GM10266 (cell line): ENCODE measurements around the gene GDE1.

Source experiments
- DNase-seq: peaks from one replicate; pipeline ENCODE4 v3.0.0; 2012; ENCODE audit errors: extremely low spot score
- TF ChIP-seq, protein P1 (sequence below): IDR thresholded peaks from 2 replicates; pipeline ENCODE4 v1.5.1; 2012; ENCODE audit warnings: mild to moderate bottlenecking, low read depth; ENCODE audit not compliant: control insufficient read depth, insufficient read depth; ENCODE audit errors: missing control alignments

Gene GDE1

DNA sequence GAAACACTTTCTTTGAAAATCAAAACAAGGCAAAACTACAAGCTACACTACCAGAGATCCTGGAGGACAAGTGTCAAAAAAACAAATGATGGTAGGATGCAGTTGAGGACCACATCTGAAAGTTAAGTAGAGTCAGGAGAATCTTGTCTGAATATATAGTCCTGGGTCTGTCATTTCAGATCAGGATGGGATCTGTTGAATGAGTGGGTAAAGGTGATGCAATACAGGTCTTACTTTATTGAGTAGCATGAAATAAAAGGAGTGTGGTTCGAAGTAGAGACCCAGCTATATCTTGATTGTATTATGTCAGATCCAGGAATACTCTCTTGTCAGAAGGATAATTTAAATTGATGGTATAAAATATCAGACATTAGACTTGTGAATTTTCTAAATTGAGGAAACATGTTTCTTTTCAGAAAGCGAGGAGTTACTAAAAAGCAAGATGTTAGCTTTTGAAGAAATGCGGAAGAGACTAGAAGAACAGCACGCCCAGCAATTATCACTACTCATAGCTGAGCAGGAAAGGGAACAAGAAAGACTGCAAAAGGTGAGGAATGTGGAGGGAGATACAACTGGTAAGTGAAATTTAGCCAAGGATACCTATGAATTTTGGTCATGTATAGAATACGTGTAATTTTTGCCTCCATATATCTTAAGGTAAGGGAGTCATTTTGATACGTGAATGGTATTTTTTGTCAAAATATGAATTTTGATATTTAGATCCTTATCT is 18.5 kb upstream of the GDE1 start:
- TF ChIP-seq, protein P1, sequence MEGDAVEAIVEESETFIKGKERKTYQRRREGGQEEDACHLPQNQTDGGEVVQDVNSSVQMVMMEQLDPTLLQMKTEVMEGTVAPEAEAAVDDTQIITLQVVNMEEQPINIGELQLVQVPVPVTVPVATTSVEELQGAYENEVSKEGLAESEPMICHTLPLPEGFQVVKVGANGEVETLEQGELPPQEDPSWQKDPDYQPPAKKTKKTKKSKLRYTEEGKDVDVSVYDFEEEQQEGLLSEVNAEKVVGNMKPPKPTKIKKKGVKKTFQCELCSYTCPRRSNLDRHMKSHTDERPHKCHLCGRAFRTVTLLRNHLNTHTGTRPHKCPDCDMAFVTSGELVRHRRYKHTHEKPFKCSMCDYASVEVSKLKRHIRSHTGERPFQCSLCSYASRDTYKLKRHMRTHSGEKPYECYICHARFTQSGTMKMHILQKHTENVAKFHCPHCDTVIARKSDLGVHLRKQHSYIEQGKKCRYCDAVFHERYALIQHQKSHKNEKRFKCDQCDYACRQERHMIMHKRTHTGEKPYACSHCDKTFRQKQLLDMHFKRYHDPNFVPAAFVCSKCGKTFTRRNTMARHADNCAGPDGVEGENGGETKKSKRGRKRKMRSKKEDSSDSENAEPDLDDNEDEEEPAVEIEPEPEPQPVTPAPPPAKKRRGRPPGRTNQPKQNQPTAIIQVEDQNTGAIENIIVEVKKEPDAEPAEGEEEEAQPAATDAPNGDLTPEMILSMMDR, result no peak

GRCh38 chr16:19532601-19533000 is 10.7 kb upstream of the GDE1 start:
- TF ChIP-seq, protein P1, result no peak
- DNase-seq, result no peak

More for the DNA sequence above, 18.5 kb upstream of the GDE1 start:
- no peak for DNase-seq

GRCh38 chr16:19528666-19529065 is 6.8 kb upstream of the GDE1 start:
- TF ChIP-seq, protein P1, result no peak

GRCh38 chr16:19527161-19527560 is 5.3 kb upstream of the GDE1 start:
- DNase-seq, result no peak
- TF ChIP-seq, protein P1, result no peak

More at GRCh38 chr16:19528666-19529065, 6.8 kb upstream of the GDE1 start:
- no peak for DNase-seq

GRCh38 chr16:19525385-19525723 is 3.5 kb upstream of the GDE1 start:
- TF ChIP-seq, protein P1, result no peak
- DNase-seq, result no peak

- TF ChIP-seq, protein P1, result no peak
- peak; percentile 14 for DNase-seq
Observed at GRCh38 chr16:19524616-19525384, 2.9 kb upstream of the GDE1 start.

DNA sequence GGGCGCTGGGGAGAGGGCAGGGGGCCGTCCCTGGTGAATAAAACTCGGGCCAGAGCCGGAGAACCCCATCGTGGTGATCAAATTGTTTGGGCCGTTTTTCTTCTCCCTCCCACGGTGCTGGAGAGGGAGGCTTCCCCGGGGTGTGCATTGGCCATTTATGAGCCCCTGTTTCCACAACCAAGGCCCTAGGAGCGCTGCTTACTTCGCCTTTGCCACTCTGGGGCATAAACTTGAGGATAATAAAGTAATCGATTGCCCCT is 2.4 kb upstream of the GDE1 start:
- TF ChIP-seq, protein P1, result no peak
- DNase-seq, result no peak
